GM12878 (cell line): ENCODE results near the gene COX4I2. TPM values are rescaled to one million over a fixed set of nuclear protein-coding genes. Genes with fewer than 3 reads are reported as not detected.

ENCODE experiments used
- ATAC-seq: fragments of 200-7000 bp; cut with Tn5 transposase; 3 replicates; pipeline ENCODE4 v1.9.1; 2020; ENCODE audit warnings: mild to moderate bottlenecking, moderate library complexity
- Bru-seq: library from RNA; stranded (reverse); fragments of 400-500 nt; gene quantifications from one replicate; lab custom pipeline; 2021; lab: Mats Ljungman, UMichigan
- BruChase-seq, 2 experiments: library from RNA; stranded (reverse); fragments of 400-500 nt; gene quantifications; one replicate each; lab custom pipeline; 2021; lab: Mats Ljungman, UMichigan
- BruUV-seq: library from RNA; stranded (reverse); fragments of 400-500 nt; replicated peaks from 2 replicates; lab custom pipeline; 2021; lab: Mats Ljungman, UMichigan
- CTCF ChIA-PET: fragments of 300-600 bp; sonication (Branson Sonifier 250); formaldehyde crosslinking; extraction: SDS; loops from one replicate; lab custom pipeline; 2021; ENCODE audit warnings: inconsistent platforms; lab: Yijun Ruan, JAX
- POLR2A ChIA-PET: fragments of 350-600 bp; formaldehyde crosslinking; extraction: SDS; loops from one replicate; lab custom pipeline; 2021; ENCODE audit warnings: inconsistent platforms; lab: Charles Lee
- RAD21 ChIA-PET: fragments of 300-600 bp; sonication (Branson Sonifier 250); formaldehyde crosslinking; loops from one replicate; lab custom pipeline; 2023; ENCODE audit warnings: antibody characterized with exemption; ENCODE audit not compliant: unreplicated experiment; lab: Charles Lee
- SMC1A ChIA-PET: fragments of 300-600 bp; sonication (Branson Sonifier 250); formaldehyde crosslinking; loops from one replicate; lab custom pipeline; 2023; ENCODE audit not compliant: unreplicated experiment, uncharacterized antibody; lab: Charles Lee
- DNase-seq: peaks from one replicate; pipeline ENCODE4 v3.0.0-alpha.2; 2011; ENCODE audit warnings: low read depth, low spot score
- FAIRE-seq: peaks from 3 replicates; lab custom pipeline; 2011; peaks lifted over from hg19 to GRCh38; lab: Jason Lieb, UNC
- H2AFZ ChIP-seq: 2 replicates; pipeline ENCODE4 v1.6.0; 2011; ENCODE audit warnings: low read depth, low read length, control low read depth; ENCODE audit not compliant: control insufficient read depth
- H3K27ac ChIP-seq: 2 replicates; pipeline ENCODE4 v1.5.1; 2011; ENCODE audit warnings: control low read depth; ENCODE audit not compliant: control insufficient read depth, insufficient read depth
- H3K27me3 ChIP-seq, 2 experiments: replicated peaks in 1 of 2; 2 replicates each; pipeline versions ENCODE4 v1.6.0 to v1.6.1; 2011; ENCODE audit warnings: low read length in 1 of 2; ENCODE audit not compliant: control insufficient read depth in 2 of 2, insufficient read depth in 2 of 2
- H3K36me3 ChIP-seq, 2 experiments: 2 replicates each; pipeline ENCODE4 v1.5.1; 2011; ENCODE audit warnings: low read length in 1 of 2; ENCODE audit not compliant: control insufficient read depth in 2 of 2, insufficient read depth in 2 of 2
- H3K4me1 ChIP-seq: 2 replicates; pipeline ENCODE4 v1.6.1; 2011; ENCODE audit warnings: mild to moderate bottlenecking, low read length, moderate library complexity, mixed read lengths; ENCODE audit not compliant: control insufficient read depth, insufficient read depth
- H3K4me2 ChIP-seq: 2 replicates; pipeline ENCODE4 v1.6.0; 2011; ENCODE audit warnings: control low read depth; ENCODE audit not compliant: control insufficient read depth, insufficient read depth
- H3K4me3 ChIP-seq: fragments of 200-600 bp; sonication (generic); 2 replicates; pipeline ENCODE4 v1.5.1; 2016
- H3K79me2 ChIP-seq: 2 replicates; pipeline ENCODE4 v1.6.0; 2011; ENCODE audit warnings: low read length; ENCODE audit not compliant: control insufficient read depth, insufficient read depth
- H3K9ac ChIP-seq: 2 replicates; pipeline ENCODE4 v1.8.0; 2011; ENCODE audit warnings: low read length, control low read depth, mixed read lengths; ENCODE audit not compliant: control insufficient read depth, insufficient read depth
- H3K9me3 ChIP-seq: replicated peaks from 3 replicates; pipeline ENCODE4 v1.5.1; 2011; ENCODE audit warnings: mild to moderate bottlenecking, low read length; ENCODE audit not compliant: control insufficient read depth, insufficient read depth
- H4K20me1 ChIP-seq: 2 replicates; pipeline ENCODE4 v1.6.0; 2011; ENCODE audit not compliant: control insufficient read depth, insufficient read depth
- CHD2 ChIP-seq: IDR thresholded peaks from 2 replicates; pipeline ENCODE4 v1.6.1; 2011; ENCODE audit warnings: low read depth, low read length, improper control_type of control experiment, borderline replicate concordance
- CUX1 ChIP-seq: IDR thresholded peaks from 2 replicates; pipeline ENCODE4 v1.6.1; 2012; ENCODE audit warnings: improper control_type of control experiment, low read depth, low read length; ENCODE audit not compliant: insufficient replicate concordance
- ETV6 ChIP-seq, 2 experiments: fragments of 450-650 bp in 1 of 2; IDR thresholded peaks in 1 of 2; conservative IDR thresholded peaks in 1 of 2; 2 replicates each; pipeline ENCODE4 v1.6.1; 2014; ENCODE audit warnings: antibody characterized with exemption in 1 of 2, borderline replicate concordance in 1 of 2, low read depth in 1 of 2, mild to moderate bottlenecking in 1 of 2, moderate library complexity in 1 of 2
- GATAD2B ChIP-seq: fragments of 450-650 bp; conservative IDR thresholded peaks from 2 replicates; pipeline ENCODE4 v1.6.1; 2017; ENCODE audit warnings: low read depth, mild to moderate bottlenecking, moderate library complexity
- MEF2B ChIP-seq: fragments of 450-650 bp; IDR thresholded peaks from 2 replicates; pipeline ENCODE4 v1.6.1; 2018; ENCODE audit warnings: mild to moderate bottlenecking, moderate library complexity; ENCODE audit not compliant: partially characterized antibody, poor library complexity, severe bottlenecking
- NFYA ChIP-seq: IDR thresholded peaks from 2 replicates; pipeline ENCODE4 v1.6.1; 2011; ENCODE audit warnings: low read depth, mild to moderate bottlenecking, low read length, improper control_type of control experiment, borderline replicate concordance
- RAD21 ChIP-seq: IDR thresholded peaks from 2 replicates; pipeline ENCODE4 v1.6.1; 2011; ENCODE audit warnings: mild to moderate bottlenecking, low read depth, low read length, moderate library complexity; ENCODE audit not compliant: insufficient read depth
- TCF12 ChIP-seq: IDR thresholded peaks from 2 replicates; pipeline ENCODE4 v1.6.1; 2011; ENCODE audit warnings: low read depth, mild to moderate bottlenecking, low read length
- WGBS: methylation state at CpG from one replicate; pipeline ENCODE4 v1.1.6; 2016; ENCODE audit warnings: low lambda C conversion rate; ENCODE audit not compliant: insufficient replicate concordance, insufficient coverage; ENCODE audit errors: missing lambda C conversion rate; 5-methylcytosine and 5-hydroxymethylcytosine counted together
- in situ Hi-C: fragments of 300-500 bp; cut with MboI; formaldehyde crosslinking; loops from 9 replicates; pipeline ENCODE4 v1.14.3; 2018; ENCODE audit warnings: mixed read lengths
- intact Hi-C: fragments of 100-400 bp; cut with micrococcal nuclease; formaldehyde crosslinking; loops from one replicate; pipeline ENCODE4 v1.14.2; 2022; ENCODE audit not compliant: unreplicated experiment
- long read RNA-seq, 2 experiments: library from polyadenylated mRNA; unstranded; transcript quantifications; one replicate each; pipeline ENCODE4 v2.0.0, GENCODE V29; 2019 to 2020
- polyA minus RNA-seq, 3 experiments: library from RNA; depleted of rRNA, polyadenylated mRNA; stranded (reverse); fragments of >200 nt; gene quantifications; 2 replicates each; pipeline ENCODE4 v1.2.3, GENCODE V29; 2011
- polyA plus RNA-seq, 11 experiments: library from polyadenylated mRNA; depleted of rRNA in 4 of 11; unstranded in 6 of 11; stranded (reverse) in 5 of 11; fragments of >200 nt; fragmentation: Nextera tagmentation in 4 of 11; fragmentation: Illumina TruSeq in 1 of 11; extraction: Ambion mirVana in 4 of 11; extraction: Trizol in 1 of 11; gene quantifications; 1 replicate in 1 of 11; 2 replicates in 10 of 11; pipeline versions ENCODE4 v1.2.1 to v1.2.3, GENCODE V29; 2011 to 2016; ENCODE audit warnings: inconsistent platforms in 2 of 11, missing spikeins in 2 of 11, low read depth in 1 of 11
- total RNA-seq, 4 experiments: library from RNA; depleted of rRNA in 3 of 4; stranded (reverse); fragments of >200 nt in 3 of 4; fragmentation: Illumina TruSeq in 1 of 4; extraction: Trizol in 1 of 4; gene quantifications; 2 replicates each; pipeline versions ENCODE4 v1.2.1 to v1.2.3, GENCODE V29; 2013 to 2021

Gene COX4I2
- total RNA-seq (2013; cell fraction: nucleolus; rRNA removed) = not detected in 2 replicates
- total RNA-seq (2014; rRNA removed) = not detected in 2 replicates
- total RNA-seq (2014; rRNA removed; fragmentation: Illumina TruSeq; extraction: Trizol) = not detected in 2 replicates
- not detected in 2 replicates for total RNA-seq (2021)
- not detected for polyA plus RNA-seq (2011; ENCODE audit: low read depth)
- polyA plus RNA-seq (2011; rRNA removed) = not detected in 2 replicates
- 0.12 and 0.19 TPM in 2 replicates for polyA plus RNA-seq (2011; cell fraction: cytosol; rRNA removed)
- not detected in 2 replicates for polyA plus RNA-seq (2011; cell fraction: nucleus; rRNA removed)
- polyA plus RNA-seq (2012) = 0.25 and 0.34 TPM in 2 replicates
- not detected in 2 replicates for polyA plus RNA-seq (2014; fragmentation: Illumina TruSeq; extraction: Trizol)
- polyA plus RNA-seq (2014; fragmentation: Nextera tagmentation; extraction: Ambion mirVana) = not detected
- polyA plus RNA-seq (2014; rRNA removed) = 0.34 TPM in 1 of 2 replicates, not detected in the other
- polyA plus RNA-seq (2016; fragmentation: Nextera tagmentation; extraction: Ambion mirVana) = not detected
- not detected in 2 replicates for polyA minus RNA-seq (2011; rRNA and poly(A)+ RNA removed)
- not detected in 2 replicates for polyA minus RNA-seq (2011; cell fraction: cytosol; rRNA and poly(A)+ RNA removed)
- not detected in 2 replicates for polyA minus RNA-seq (2011; cell fraction: nucleus; rRNA and poly(A)+ RNA removed)
- percentile 24 among the genes with signal in this experiment for Bru-seq, nascent RNA
- not detected for BruChase-seq, experiment 1, labeled RNA remaining after a 6-hour chase
- not detected for BruChase-seq, experiment 2, labeled RNA remaining after a 2-hour chase
- long read RNA-seq, experiment 1 = 0 reads
- long read RNA-seq, experiment 2 = 0 reads

DNA sequence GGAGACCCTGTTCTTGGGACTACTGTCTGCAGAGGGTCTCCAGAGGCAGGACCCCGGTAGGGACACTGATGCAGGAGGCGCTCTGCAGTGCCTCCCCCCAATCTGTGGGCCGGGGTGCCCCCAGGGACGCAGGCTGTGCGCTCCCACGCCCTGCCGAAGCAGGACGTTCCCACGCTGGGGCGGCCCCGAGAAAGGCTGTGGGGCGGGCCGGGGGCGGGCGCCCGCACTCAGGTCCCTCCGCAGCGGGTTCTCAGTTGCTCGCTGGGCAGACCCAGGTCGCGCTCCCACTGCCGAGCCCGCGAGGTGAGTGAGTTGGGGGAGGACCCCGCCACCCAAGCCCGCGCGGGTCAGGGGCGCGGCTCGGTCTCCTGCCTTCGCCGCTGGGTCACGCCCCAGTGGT lies at the start of gene COX4I2:
Gene COX4I2 (plus strand): TSS at position 253 of the 400 bp plus-strand sequence. CDS start 1,106 bp downstream, outside the sequence.
- RAD21 ChIA-PET = interaction anchor here (0.7 kb wide), 1 partner anchor 107 kb away, joined by 4 read pairs; no protein-coding TSS in a partner anchor
- peaks cover 1% of the 10 kb centered on the region for H3K4me1 ChIP-seq
- CTCF ChIA-PET = no interaction called here
- H3K4me2 ChIP-seq = no peak within 1 kb of the TSS
- BruUV-seq = no TSS peak
- DNase-seq (no peak), ATAC-seq (peak; percentile 29), FAIRE-seq (no peak)
- intact Hi-C loops = no loop called here
- WGBS = no CpG with 5 or more reads among the region's 34 CpGs
- SMC1A ChIA-PET = no interaction called here
- in situ Hi-C loops = no loop called here
- H3K9ac ChIP-seq = no peak within 1 kb of the TSS
- H3K9me3 ChIP-seq = no peaks in the 10 kb centered on the region
- H4K20me1 ChIP-seq = no peaks in the 10 kb centered on the region
- H2AFZ ChIP-seq = no peak within 1 kb of the TSS
- no peak within 1 kb of the TSS for H3K4me3 ChIP-seq
- no peak within 1 kb of the TSS for H3K27ac ChIP-seq
- POLR2A ChIA-PET = no interaction called here
- H3K79me2 ChIP-seq = no peaks in the 10 kb centered on the region
- H3K27me3 ChIP-seq = no peaks in the 10 kb centered on the region
- no peaks in the 10 kb centered on the region for H3K36me3 ChIP-seq
- TF ChIP-seq RAD21 (no peak), CHD2 (no peak), CUX1 (peak; percentile 24), NFYA (no peak), TCF12 (peak; percentile 65; the same call in 1 of the 2 replicates), ETV6 (conservative IDR thresholded peaks at IDR 0.05 in 1 of 2, IDR thresholded peaks at IDR 0.05 in 1 of 2; ENCODE audit: borderline replicate concordance in 1 of 2, low read depth in 1 of 2) (no peak), MEF2B (peak; percentile 90), GATAD2B (peak; percentile 78)
